NCI-H1436 treated with DMSO at 0.1 percent for 48 hours (cell line): Measurements from ENCODE around the gene MRS2.
"Not testable (repeated sequence)": the region's sequence is repeated elsewhere in the genome, so short reads cannot be mapped to it uniquely, and the experiment has no call there.

Source experiments
- DNase-seq: peaks from one replicate; lab custom pipeline; 2025; lab: John Stamatoyannopoulos, UW

The MRS2 gene

DNA sequence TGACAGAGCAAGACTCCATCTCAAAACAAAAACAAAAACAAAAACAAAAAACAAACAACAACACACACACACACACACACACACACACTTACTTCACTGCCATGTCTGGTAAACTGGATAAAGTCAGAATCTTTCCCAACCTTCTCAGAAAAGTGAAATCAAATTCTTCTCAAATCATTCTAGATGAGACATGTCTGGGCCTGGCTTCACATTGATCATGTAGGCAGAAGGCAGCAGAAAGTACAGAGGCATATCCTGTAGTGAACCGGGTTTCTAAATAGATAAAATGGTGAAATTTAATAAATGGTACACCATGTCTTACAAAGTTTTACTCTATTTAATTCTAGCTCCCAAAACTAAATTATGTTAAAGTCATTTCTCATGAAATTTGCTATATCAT, 14.9 kb upstream of the MRS2 start:
- no peak for DNase-seq

GRCh38 chr6:24391208-24391607, 11.5 kb upstream of the MRS2 start:
- DNase-seq: no peak

DNA sequence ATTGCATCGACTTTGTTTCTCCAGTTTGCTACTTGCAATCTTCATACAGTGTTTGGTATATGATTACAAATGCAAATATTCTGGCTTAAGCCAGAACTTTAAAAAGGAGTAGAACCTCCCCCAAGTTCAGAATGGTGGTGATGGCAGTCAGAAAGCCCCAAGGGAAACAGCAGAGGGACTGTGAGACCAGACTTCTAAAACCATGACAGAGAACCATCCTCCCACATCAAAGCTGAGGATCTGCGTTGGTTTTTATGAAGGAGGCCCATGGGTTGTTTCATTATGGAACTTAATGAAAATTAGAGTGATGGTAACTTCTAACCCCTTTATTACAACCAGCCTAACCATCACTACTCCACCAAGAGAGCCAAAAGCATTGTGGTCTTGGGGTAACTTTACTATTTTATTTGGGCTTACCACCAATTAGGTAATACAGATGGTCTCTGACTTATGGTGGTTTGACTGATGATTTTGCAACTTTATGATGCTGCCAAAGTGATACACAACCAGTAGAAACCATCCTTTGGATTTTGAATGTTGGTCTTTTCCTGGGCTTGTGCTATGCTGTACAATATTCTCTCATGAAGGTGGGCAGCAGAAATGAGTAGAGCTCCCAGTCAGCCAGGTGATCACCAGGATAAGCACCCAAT, 10.9 kb upstream of the MRS2 start:
- no peak for DNase-seq

DNA sequence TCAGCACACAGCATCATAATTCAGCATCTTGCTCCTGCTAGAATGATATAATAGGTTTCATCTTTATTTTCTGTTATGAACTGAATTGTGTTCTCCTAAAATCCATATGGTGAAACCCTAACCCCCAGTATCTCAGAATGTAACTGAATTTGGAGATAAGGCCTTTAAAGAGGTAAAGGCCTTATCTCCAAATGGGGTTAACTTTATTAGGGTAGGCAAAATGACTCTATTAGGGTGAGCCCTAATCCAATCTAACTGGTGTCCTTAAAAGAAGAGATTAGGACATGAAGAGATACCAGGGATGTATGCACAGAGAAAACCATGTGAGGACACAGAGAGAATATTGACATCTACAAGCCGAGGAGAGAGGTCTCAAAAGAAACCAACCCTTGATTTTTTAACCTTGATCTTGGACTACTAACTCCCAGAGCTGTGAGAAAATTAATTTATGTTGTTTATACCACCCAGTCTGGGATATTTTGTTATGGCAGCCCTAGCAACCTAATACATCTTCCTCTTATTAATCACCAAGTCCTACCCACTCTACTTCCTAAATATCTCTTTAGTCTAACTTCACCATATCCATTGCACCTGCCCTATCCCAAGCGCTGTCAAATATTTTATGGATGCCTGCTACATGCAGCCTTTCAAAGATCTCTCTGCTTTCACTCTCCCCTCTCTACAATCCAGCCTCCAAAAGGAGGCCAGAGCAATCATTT, 8.5 kb upstream of the MRS2 start:
- DNase-seq: no peak

GRCh38 chr6:24394780-24395437, 7.8 kb upstream of the MRS2 start:
- DNase-seq: no peak

DNA sequence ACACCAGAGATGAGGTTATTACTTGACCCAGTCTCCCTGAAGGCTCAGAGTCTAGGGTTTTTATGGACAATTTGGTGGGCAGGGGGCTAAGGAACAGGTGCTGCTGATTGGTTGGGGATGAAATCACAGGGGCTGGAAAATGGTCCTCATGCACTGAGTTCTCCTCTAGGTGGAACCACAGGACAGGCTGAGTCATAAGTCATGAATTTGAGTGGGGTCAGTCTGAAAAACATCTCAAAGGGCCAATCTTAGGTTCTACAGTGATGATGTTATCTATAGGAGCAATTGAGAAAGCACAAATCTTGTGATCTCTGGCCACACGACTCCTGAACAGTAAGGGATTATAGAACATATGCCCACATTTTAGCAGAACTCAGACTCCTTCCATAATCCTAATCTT, 5.9 kb upstream of the MRS2 start:
- DNase-seq: no peak

DNA sequence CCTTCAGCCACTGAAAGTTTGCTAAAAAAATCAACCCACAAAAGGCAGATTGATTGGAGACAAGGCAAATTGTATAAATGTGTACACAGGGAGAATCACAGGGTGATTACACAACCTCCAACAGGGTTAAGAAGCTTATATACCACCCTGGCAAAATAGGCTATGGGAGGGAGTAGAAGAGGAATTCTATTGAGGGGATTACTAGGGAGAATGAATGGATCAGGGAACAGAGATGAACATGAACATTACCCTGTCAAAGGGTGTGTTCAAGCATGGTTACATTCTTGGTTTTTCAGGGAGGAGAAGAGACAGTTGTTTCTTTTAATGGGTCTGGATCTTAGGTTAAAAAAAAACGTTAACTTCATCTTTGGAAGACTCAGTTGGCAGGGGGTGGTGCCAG, 5.1 kb upstream of the MRS2 start:
- DNase-seq: no peak

GRCh38 chr6:24400045-24401039, 2.4 kb upstream of the MRS2 start:
- not testable (repeated sequence) for DNase-seq

DNA sequence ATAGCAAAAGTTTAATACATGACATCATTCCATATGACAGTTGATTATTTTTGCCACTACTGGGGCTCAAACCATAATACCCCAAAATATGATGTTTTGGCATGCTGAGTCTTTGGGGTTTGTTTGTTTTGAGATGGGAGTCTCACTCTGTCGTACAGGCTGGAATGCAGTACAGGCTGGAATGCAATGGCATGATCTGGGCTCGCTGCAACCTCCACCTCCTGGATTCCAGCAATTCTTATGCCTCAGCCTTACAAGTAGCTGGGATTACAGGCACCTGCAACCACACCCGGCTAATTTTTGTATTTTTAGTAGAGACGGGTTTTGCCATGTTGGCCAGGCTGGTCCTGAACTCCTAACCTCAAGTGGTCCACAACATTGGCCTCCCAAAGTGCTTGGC, 1.3 kb upstream of the MRS2 start:
- no peak for DNase-seq

GRCh38 chr6:24403501-24403824, 727 bp downstream of the MRS2 start:
- DNase-seq: no peak

DNA sequence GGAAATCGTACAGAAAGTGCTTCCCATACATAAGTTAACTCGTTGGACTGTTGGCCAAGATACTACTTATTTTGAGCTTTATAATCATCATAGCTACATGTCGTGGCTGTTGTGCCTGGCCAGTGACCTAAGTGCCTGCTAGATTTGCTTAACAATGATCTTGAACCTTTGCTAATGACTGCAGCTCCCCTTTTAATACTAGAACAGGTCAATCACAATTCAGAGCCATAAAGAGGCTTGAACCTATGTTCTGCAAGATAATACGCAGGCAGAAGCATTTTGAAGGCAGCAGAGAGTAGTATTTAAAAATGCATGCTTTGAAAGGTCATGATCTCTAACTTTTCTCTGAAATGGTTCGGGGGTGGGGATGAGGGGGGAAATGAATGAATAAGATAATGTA, 2.5 kb downstream of the MRS2 start:
- no peak for DNase-seq

- DNase-seq: no peak
Measured at GRCh38 chr6:24408719-24409410, 6.1 kb downstream of the MRS2 start.

- DNase-seq: no peak
Measured at GRCh38 chr6:24410622-24411021, 7.9 kb downstream of the MRS2 start.

GRCh38 chr6:24412294-24412693, 9.6 kb downstream of the MRS2 start:
- no peak for DNase-seq

- DNase-seq: not testable (repeated sequence)
Measured at GRCh38 chr6:24414531-24414930, 11.8 kb downstream of the MRS2 start.

GRCh38 chr6:24415753-24416152, 13.0 kb downstream of the MRS2 start:
- DNase-seq: no peak

DNA sequence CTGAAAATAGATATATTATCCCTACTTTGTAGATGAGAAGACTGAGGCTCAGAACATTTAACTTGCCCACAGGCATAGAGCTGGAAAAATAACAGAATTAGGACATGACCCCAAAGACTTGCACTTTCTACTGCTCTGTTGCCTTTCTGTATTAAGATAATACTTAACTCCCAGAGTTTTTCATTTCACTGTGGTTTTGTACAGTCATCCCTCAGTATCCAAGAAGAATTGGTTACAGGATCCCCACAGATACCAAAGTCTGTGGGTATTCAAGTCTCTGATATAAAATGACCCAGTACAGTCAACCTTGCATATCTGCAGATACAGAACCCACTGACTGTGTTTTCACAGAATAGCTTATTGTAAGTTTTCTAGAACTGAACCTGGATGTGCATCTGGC, 16.8 kb downstream of the MRS2 start:
- no peak for DNase-seq

DNA sequence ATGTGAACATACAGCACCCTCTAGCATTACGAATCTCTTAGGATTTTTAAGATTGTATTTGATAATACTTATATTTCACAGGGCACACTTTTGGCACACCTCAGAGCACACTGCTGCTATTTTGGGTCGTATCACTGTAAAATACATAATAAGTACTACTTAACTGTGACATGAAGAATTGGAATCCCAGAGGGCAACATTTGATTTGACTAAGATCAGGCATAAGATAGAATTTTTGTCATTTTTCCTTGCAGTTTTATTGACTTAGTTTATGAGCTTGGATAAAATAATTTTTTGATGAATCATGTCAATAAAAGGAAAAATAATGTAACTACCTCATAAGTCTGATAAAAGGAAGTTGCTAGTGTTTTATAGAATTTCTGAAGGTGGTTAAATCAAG, 22.4 kb downstream of the MRS2 start:
- DNase-seq: no peak

DNA sequence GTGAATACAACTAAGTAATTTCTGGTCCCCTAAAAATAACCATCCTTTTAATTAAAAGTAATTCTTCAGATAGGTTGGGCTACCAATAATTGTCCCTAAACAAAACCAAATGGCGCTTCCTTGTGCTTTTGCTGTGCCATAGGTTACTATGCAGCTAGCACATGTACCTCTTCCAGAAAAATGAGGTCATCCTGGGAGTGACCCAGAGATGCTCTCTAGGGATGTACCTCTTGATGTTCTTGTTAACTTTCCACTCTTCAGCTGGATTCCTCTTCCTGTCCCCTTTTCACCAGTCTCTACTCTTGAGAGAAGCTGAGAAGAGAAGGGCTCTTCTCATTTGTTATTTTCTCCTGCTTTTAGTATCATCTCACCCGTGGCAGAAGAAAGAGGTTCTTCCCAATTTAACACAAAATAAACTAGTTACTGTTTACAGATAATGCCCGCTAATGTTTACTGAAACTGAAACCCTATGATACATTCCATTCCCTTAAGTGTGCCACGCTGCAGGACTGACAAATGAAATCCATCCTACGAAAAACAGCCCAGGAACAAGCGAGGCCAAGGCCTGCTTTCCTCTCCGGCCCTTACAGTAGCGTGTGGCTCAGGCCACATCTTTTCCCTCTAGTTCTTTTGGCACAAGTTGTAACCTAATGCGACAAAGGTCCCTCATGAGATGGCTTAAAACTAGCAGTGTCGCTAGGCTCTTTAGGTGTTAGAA, 24.2 kb downstream of the MRS2 start:
- no peak for DNase-seq

- no peak for DNase-seq
Measured at GRCh38 chr6:24428615-24429014, 25.9 kb downstream of the MRS2 start.

- DNase-seq: no peak
Measured at GRCh38 chr6:24429146-24429545, 26.4 kb downstream of the MRS2 start.
